DOHH2 (cell line): ENCODE results near the gene MAMDC2.

Experiments used
- CTCF ChIP-seq: fragments of 200-600 bp; sonication (generic); IDR thresholded peaks from one replicate; pipeline ENCODE4 v1.5.1; 2014; ENCODE audit warnings: antibody characterized with exemption, mild to moderate bottlenecking, low read depth, low read length; ENCODE audit not compliant: poor library complexity, severe bottlenecking
- EZH2phosphoT487 ChIP-seq: fragments of 200-600 bp; sonication (generic); IDR thresholded peaks from 2 replicates; pipeline ENCODE4 v1.6.1; 2017; ENCODE audit warnings: borderline replicate concordance, mild to moderate bottlenecking, antibody characterized with exemption, low read length, moderate library complexity, mixed read lengths

DNA sequence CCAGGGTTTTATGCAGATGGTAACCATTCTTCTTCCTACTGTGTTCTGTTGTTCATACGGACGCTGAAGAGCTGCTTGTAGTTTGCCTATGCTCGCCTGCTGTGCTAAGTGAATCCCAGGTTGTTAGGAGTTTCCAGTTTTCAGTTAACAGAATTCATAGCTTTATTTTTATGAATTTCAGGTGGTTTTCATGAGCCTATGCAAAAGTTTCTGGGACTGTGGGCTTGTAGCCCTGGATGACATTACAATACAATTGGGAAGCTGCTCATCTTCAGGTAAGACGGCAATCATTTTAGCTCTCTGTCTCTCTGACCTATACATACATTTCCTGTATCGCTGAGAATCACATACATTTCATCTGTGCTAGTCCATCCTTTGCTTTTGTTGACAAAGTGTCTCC lies 124.9 kb downstream of the MAMDC2 start:
- TF ChIP-seq CTCF = no peak
- no peak for TF ChIP-seq EZH2phosphoT487
